Stimulated activated CD8-positive, alpha-beta memory T cell treated with anti-CD3 and anti-CD28 coated beads, Interleukin-7, amount 100 ng/mL, for 4 hours (primary cell): ENCODE data around the gene EEF1AKMT3.

Source experiments
- DNase-seq, 2 donors: peaks; one replicate each; pipeline ENCODE4 v3.0.0-alpha.2; 2020; ENCODE audit warnings: low read depth in 2 of 2

Gene EEF1AKMT3

DNA sequence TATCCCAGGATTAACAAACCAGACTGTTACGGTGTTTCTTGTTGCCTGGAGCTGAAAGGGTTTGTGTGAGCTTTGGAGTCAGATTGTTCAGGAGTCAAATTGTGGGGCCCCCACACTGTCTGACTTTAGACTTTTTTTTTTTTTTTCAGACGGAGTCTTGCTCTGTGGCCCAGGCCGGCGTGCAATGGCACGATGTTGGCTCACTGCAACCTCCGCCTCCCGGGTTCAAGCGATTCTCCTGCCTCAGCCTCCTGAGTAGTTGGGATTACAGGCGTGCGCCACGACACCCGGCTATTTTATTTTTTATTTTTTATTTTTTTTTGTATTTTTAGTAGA lies 11.0 kb downstream of the EEF1AKMT3 start:
- DNase-seq: no peak

GRCh38 chr12:57783861-57784260 lies 11.4 kb downstream of the EEF1AKMT3 start:
- no peak for DNase-seq

- DNase-seq: no peak
These were observed 21.5 kb downstream of the EEF1AKMT3 start for GRCh38 chr12:57793920-57794319.

- no peak for DNase-seq
These were observed 22.9 kb downstream of the EEF1AKMT3 start for GRCh38 chr12:57795354-57795753.

DNA sequence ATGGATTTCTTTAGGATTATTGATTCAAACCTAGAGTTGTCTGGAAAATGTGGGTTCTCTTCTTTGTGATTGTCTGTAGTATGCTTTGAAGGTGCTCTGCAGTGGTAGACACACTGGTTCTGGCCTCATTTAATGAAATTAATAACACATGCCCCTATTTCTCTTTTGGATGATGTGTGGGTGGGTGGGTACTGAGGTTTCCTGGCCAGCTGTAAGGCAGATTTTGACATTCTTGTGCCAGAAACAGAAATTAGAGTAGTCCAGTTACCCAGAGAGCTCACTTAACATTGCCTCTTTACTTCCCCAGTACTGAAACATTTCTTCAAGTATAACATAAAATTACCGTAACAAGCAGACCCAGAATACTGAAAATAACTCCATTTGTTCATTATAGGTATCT lies 24.6 kb downstream of the EEF1AKMT3 start:
- no peak for DNase-seq

GRCh38 chr12:57797933-57798332 lies 25.5 kb downstream of the EEF1AKMT3 start:
- no peak for DNase-seq

- DNase-seq: no peak
These were observed 28.6 kb downstream of the EEF1AKMT3 start for GRCh38 chr12:57800965-57801364.

- DNase-seq: no peak
These were observed 30.2 kb downstream of the EEF1AKMT3 start for GRCh38 chr12:57802607-57803006.

- no peak for DNase-seq
These were observed 31.0 kb downstream of the EEF1AKMT3 start for GRCh38 chr12:57803319-57803893.

DNA sequence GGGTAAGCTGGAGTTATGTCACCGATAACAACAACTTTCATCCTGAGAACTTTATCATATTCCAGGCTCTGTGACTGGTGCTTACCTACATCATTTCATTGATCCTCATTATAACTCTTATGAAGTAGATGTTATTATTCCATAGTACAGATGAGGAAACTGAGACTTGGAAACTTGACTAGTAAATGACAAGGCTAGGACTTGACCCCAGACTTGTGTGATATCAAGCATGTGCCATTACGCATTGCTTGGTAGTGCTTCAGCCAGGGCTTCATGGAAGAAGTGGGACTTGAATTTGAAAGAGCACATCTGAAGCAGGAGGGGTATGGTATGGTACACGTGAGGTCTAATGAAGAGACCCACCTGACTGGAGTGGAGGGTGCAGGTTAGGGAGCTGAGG lies 34.3 kb downstream of the EEF1AKMT3 start:
- DNase-seq: no peak

DNA sequence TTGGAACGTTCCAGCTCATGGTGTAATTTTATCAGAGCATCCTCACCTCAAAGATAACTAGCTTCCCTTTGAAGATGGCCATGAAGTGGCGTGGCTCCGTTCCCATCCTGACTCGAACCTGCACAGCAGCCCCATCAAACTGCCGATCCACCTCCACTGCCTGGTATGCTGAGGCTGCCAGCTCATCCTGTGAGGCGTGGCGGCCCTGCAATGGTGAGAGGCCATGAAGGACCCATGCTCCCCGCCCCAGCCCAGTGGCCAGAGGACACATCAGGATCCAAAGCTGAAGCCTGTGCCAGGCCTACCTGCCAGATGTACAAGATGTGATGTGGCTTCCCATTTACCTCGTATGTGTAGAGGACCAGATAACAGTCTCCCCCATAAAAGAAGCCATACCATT lies 34.9 kb downstream of the EEF1AKMT3 start:
- DNase-seq: no peak

GRCh38 chr12:57808351-57808750 lies 35.9 kb downstream of the EEF1AKMT3 start:
- DNase-seq: no peak

- DNase-seq: no peak
These were observed 37.0 kb downstream of the EEF1AKMT3 start for GRCh38 chr12:57809425-57809824.

DNA sequence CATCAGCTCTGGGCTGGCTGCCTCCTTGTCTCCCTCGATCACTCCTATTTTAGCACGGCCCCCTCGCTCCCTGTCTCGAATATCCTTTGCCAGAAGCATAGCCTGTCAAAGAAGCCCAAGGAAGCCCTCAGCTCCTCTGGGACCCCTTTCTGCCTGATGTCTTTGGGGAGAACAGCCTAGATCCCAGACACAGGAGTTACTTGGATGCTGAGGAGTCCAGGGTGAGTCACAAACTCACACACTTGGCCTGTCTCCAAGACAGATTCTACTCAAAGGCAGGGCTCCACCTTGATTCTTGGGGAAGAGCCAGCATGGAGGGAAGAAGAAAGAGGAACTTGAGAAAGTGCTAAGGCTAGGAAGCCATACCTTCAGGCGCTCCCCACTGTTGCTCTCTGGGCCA lies 38.0 kb downstream of the EEF1AKMT3 start:
- no peak for DNase-seq

DNA sequence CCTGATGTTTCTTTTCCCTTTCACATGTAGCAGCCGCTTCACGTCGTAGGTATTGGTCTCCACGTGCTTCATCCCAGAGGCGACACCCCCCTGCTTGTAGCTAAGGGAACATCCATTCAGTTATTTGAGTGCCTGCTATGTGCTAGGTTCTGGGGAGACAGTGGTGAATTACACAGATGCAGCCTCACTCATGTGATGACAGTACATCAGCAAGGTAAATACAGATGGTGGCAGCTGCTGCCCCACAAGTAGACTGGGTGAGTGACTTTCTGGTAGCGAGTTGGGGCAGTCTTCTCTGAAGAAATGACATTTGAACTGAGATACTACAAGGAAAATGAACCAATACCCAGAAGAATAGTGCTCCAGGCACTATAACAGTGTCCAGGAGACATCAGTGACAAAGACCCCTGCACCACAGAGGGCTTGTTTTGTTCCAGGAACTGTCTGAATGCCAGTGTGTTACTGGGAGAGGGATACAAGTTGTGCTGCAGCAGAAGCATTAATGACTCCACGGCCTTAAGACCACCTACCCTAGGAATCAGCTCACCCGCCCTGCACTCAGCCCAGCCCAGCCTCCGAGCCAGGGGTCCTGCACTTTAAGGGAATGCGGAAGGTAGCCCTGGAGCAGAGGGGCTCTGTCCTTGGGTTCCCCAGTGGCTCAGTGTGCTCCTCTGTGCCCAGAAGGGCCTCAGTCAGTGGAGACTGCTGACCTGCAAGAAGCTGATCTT lies 38.8 kb downstream of the EEF1AKMT3 start:
- DNase-seq: no peak

DNA sequence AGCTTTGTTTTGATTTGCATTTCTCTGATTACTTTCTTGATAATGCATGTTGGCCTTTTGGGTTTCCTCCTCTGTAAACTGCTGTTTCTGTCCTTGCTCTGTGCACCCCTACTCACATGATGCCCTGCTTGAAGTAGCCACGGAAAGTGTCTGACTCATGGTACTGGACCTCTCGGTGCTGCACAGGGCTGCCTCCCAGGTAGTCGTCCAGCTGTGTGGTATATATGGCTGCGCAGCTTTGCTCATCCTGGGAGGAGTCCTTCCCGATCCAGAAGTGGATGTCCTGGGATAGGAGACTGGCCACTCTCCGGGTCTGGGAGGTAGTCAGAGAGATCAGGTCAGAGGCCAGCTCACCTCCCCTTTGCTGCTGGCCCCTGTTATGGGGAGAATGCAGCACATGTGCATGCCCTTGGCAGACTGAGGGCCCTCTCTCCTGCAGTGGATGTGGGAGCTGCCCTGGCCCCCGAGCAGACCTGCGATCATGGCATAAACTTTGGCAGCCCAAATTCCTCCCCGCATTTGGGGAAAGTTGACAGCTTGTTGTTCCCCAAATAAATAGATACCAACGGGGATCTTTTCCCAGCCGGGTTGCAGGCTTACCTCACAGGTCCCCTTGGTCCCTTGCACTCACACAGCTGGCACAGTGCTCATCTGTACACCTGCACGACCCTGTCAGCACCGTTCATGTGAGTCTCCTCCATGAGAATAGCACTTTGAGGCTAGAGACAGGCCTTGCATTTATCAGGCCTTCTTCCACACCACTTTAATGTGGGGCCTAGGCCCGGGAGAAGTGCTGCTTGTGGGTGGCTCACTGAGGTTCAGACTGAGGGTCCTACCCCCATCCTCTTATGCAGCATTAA lies 40.9 kb downstream of the EEF1AKMT3 start:
- DNase-seq: no peak

DNA sequence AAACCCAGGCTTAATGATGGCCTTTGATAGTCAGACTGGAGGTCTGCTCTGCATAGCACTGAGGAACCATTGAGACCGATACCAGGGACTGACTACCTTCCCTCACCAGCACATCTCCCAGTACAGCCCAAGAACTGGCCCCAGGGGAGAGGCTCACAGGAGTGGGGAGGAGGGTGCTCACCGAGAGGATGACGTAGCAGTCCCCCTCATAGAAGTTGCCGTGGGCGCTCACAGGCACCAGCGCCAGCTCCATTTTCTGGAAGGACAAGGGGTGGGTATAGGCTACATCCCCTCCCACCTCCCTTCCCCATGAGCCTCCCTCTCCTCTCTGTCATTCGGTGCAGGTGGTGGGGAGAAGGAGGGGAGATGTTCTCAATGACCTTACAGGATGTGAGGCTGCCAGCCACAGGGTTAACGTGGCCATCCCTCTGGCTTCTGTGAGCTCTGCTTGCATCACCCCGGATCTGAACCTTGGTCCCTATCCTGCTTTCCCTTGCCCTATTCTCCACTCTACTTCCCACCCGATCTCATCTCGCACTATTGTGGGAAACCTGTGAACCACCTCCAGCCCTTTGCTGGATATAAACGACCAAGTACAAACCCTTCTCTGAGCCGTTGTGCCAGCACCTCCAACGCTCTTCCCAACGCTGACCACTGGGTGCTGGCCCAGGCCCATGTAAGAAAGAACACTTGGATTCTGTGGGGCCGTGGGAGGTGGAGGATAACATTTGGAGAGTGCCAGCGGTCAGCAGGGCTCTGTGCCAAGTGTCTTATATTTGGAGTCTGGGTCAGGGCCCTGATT lies 41.8 kb downstream of the EEF1AKMT3 start:
- DNase-seq: no peak

- no peak for DNase-seq
These were observed 43.0 kb downstream of the EEF1AKMT3 start for GRCh38 chr12:57815177-57816000.

DNA sequence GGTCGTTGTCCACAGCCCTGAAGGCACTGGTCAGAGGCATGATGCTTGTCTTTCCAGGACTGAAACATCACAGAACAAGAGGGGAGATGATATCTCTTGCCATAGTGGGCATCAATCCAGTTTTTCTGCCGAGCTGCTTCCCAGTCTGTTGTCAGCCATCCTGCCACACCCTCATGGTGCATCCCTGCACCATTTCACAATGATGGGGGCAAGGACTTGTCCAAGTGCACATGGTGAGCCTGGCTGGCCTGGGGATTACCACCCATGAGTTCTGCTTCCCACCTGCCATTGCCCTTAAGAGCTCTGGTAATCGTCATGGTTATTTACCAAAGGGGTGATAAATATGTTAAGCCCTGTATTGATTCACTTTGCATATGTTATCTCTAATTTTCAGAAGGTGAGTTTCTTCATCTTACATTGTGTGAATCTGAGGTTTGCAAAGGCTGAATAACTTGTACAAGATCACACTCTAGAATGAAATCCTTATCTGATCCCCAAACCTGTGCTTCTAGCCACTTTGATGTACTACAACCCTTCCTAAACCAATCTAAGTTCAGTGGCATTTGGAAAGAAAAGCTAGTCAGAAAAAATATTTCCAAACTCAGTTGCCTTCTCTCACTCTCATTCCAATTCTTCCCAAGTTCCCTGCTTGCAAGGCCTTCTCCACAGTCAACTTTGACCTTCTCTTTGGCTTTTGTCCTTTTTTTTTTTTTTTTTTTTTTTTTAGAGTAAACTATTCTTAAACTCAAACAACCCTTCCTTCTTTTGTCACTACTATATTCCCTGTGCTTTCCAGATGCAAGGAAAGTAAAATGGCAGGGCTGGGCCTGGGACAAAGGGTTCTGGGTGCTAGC lies 43.8 kb downstream of the EEF1AKMT3 start:
- no peak for DNase-seq

- DNase-seq: no peak
These were observed 44.4 kb downstream of the EEF1AKMT3 start for GRCh38 chr12:57816855-57817151.
